Thoracic aorta (tissue), 2 donors: ENCODE measurements around the gene RNF167. TPM values are rescaled to one million over a fixed set of nuclear protein-coding genes. Genes with fewer than 3 reads are reported as not detected.

Experiments
- ATAC-seq: fragments of 150-250 bp; one replicate; pipeline ENCODE4 v1.8.0; 2017; ENCODE audit warnings: low read depth; ENCODE audit not compliant: insufficient number of reproducible peaks, low FRiP score
- DNase-seq: peaks from one replicate; pipeline ENCODE4 v3.0.0-alpha.2; 2020; ENCODE audit warnings: low spot score
- H3K27ac ChIP-seq, 2 donors: fragments of 200-600 bp; sonication (generic); 1 replicate in 1 of 2; 2 replicates in 1 of 2; pipeline ENCODE4 v1.5.1; 2016; ENCODE audit warnings: mild to moderate bottlenecking in 2 of 2, moderate library complexity in 2 of 2
- H3K27me3 ChIP-seq: fragments of 200-600 bp; sonication (generic); replicated peaks from 2 replicates; pipeline ENCODE4 v1.6.0; 2016; ENCODE audit warnings: mild to moderate bottlenecking; ENCODE audit not compliant: insufficient read depth
- H3K36me3 ChIP-seq: fragments of 200-600 bp; sonication (generic); one replicate; pipeline ENCODE4 v1.5.1; 2016
- H3K4me1 ChIP-seq, 2 donors: fragments of 200-600 bp; sonication (generic); 1 replicate in 1 of 2; 2 replicates in 1 of 2; pipeline versions ENCODE4 v1.5.1 to v1.6.0; 2016; ENCODE audit warnings: low read depth in 2 of 2, mild to moderate bottlenecking in 1 of 2; ENCODE audit not compliant: control insufficient read depth in 1 of 2
- H3K4me3 ChIP-seq: fragments of 200-600 bp; sonication (generic); 2 replicates; pipeline ENCODE4 v1.5.1; 2016; ENCODE audit warnings: mild to moderate bottlenecking
- H3K9me3 ChIP-seq: fragments of 200-600 bp; sonication (generic); 2 replicates; pipeline ENCODE4 v1.5.1; 2016
- CTCF ChIP-seq: fragments of 200-600 bp; sonication (generic); IDR thresholded peaks from one replicate; pipeline ENCODE4 v1.5.1; 2019; ENCODE audit warnings: antibody characterized with exemption
- total RNA-seq, 2 donors: library from RNA; depleted of rRNA; stranded (reverse); fragments of >200 nt; gene quantifications; one replicate each; pipeline versions ENCODE4 v1.1.0 to v1.2.3, GENCODE V29; 2016

Gene RNF167
- total RNA-seq, 2 donors from 2014 or later: 32.4 to 38.3 TPM

GRCh38 chr17:4936436-4936835, 3.6 kb upstream of the RNF167 start:
- H3K9me3 ChIP-seq: no peaks in the 10 kb centered on the region
- peaks cover 17 to 30% of the 10 kb centered on the region in 2 donors for H3K4me1 ChIP-seq
- H3K4me3 ChIP-seq: no peak overlapping the region
- peaks cover 19% of the 10 kb centered on the region for H3K36me3 ChIP-seq
- no peak for DNase-seq
- H3K27me3 ChIP-seq: no peaks in the 10 kb centered on the region
- TF ChIP-seq CTCF: no peak
- no peak overlapping the region for H3K27ac ChIP-seq
- no peak for ATAC-seq

GRCh38 chr17:4937553-4937952, 2.5 kb upstream of the RNF167 start:
- ATAC-seq (no peak), DNase-seq (no peak)
- Histone ChIP-seq H3K27ac (no peak overlapping the region), H3K36me3 (peaks cover 21% of the 10 kb centered on the region), H3K4me3 (no peak overlapping the region), H3K4me1 (peaks cover 20 to 41% of the 10 kb centered on the region in 2 donors), H3K9me3 (no peaks in the 10 kb centered on the region), H3K27me3 (no peaks in the 10 kb centered on the region)
- no peak for TF ChIP-seq CTCF

GRCh38 chr17:4938069-4938491, 2.0 kb upstream of the RNF167 start:
- H3K4me1 ChIP-seq: peaks cover 20 to 47% of the 10 kb centered on the region in 2 donors
- no peak overlapping the region for H3K27ac ChIP-seq
- H3K36me3 ChIP-seq: peaks cover 22% of the 10 kb centered on the region
- no peaks in the 10 kb centered on the region for H3K27me3 ChIP-seq
- ATAC-seq: no peak
- TF ChIP-seq CTCF: no peak
- no peaks in the 10 kb centered on the region for H3K9me3 ChIP-seq
- no peak overlapping the region for H3K4me3 ChIP-seq
- DNase-seq: no peak

GRCh38 chr17:4938688-4939545, 1.2 kb upstream of the RNF167 start:
- ATAC-seq (no peak), DNase-seq (no peak)
- no peaks in the 10 kb centered on the region for H3K9me3 ChIP-seq
- TF ChIP-seq CTCF: no peak
- H3K27ac ChIP-seq: peak overlapping the region; percentile 76 to 95
- no peaks in the 10 kb centered on the region for H3K27me3 ChIP-seq
- H3K36me3 ChIP-seq: peaks cover 22% of the 10 kb centered on the region
- H3K4me3 ChIP-seq: peak overlapping the region; percentile 92
- peaks cover 20 to 54% of the 10 kb centered on the region in 2 donors for H3K4me1 ChIP-seq

GRCh38 chr17:4939546-4939795, 597 bp upstream of the RNF167 start:
- TF ChIP-seq CTCF: no peak

More at GRCh38 chr17:4939546-4939795, 597 bp upstream of the RNF167 start:
- Histone ChIP-seq H3K4me1 (peaks cover 21 to 54% of the 10 kb centered on the region in 2 donors), H3K4me3 (peak overlapping the region; percentile 92), H3K36me3 (peaks cover 22% of the 10 kb centered on the region), H3K9me3 (no peaks in the 10 kb centered on the region), H3K27me3 (no peaks in the 10 kb centered on the region), H3K27ac (peak overlapping the region; percentile 76 to 95)
- no peak for DNase-seq
- ATAC-seq: no peak
